OCI-LY7 (cell line): Measurements from ENCODE around the gene CNOT11.
"Not testable (repeated sequence)": the region's sequence is repeated elsewhere in the genome, so short reads cannot be mapped to it uniquely, and the experiment has no call there.

Experiments
- CTCF ChIP-seq: fragments of 200-600 bp; sonication (generic); conservative IDR thresholded peaks from 2 replicates; pipeline ENCODE4 v1.5.1; 2014; ENCODE audit warnings: mild to moderate bottlenecking, antibody characterized with exemption, low read length, moderate library complexity, mixed read lengths
- EZH2phosphoT487 ChIP-seq: fragments of 200-600 bp; sonication (generic); IDR thresholded peaks from 2 replicates; pipeline ENCODE4 v1.6.1; 2018; ENCODE audit warnings: low read depth, borderline replicate concordance, mild to moderate bottlenecking, mixed run types, antibody characterized with exemption, low read length, moderate library complexity, mixed read lengths

GRCh38 chr2:101235956-101236355 lies 16.7 kb upstream of the CNOT11 start:
- TF ChIP-seq CTCF, EZH2phosphoT487: not testable (repeated sequence)
